A673 (cell line): ENCODE results near the gene TMEM212. TPM values are rescaled to one million over a fixed set of nuclear protein-coding genes. Genes with fewer than 3 reads are reported as not detected.

Experiments used
- BruUV-seq: library from RNA; stranded (reverse); fragments of 400-500 nt; replicated peaks from 2 replicates; lab custom pipeline; 2021; lab: Mats Ljungman, UMichigan
- CTCF ChIA-PET: fragments of 300-600 bp; sonication (Branson Sonifier 250); formaldehyde crosslinking; loops from one replicate; lab custom pipeline; 2022; ENCODE audit warnings: antibody characterized with exemption; lab: Charles Lee
- POLR2A ChIA-PET: fragments of 300-600 bp; sonication (Branson Sonifier 250); formaldehyde crosslinking; loops from one replicate; lab custom pipeline; 2022; ENCODE audit warnings: antibody characterized with exemption; ENCODE audit not compliant: low non-redundant PET; lab: Charles Lee
- DNase-seq: peaks from one replicate; pipeline ENCODE4 v3.0.0-alpha.2; 2015; ENCODE audit warnings: low spot score
- H3K27ac ChIP-seq: fragments of 200-600 bp; sonication (generic); 2 replicates; pipeline ENCODE4 v1.5.1; 2016; ENCODE audit warnings: mixed run types, low read depth, mild to moderate bottlenecking, mixed read lengths, antibody characterized with exemption, low read length; ENCODE audit not compliant: poor library complexity, severe bottlenecking
- H3K27me3 ChIP-seq: fragments of 200-600 bp; sonication (generic); replicated peaks from 2 replicates; pipeline ENCODE4 v1.6.1; 2017; ENCODE audit warnings: mixed run types, low read depth, mild to moderate bottlenecking, mixed read lengths, antibody characterized with exemption, low read length; ENCODE audit not compliant: insufficient read depth, poor library complexity
- H3K36me3 ChIP-seq: fragments of 200-600 bp; sonication (generic); 2 replicates; pipeline ENCODE4 v1.6.1; 2016; ENCODE audit warnings: mixed run types, mild to moderate bottlenecking, mixed read lengths, antibody characterized with exemption, low read length; ENCODE audit not compliant: insufficient read depth, poor library complexity, severe bottlenecking
- H3K4me1 ChIP-seq: fragments of 200-600 bp; sonication (generic); 2 replicates; pipeline ENCODE4 v1.6.1; 2017; ENCODE audit warnings: mixed run types, mild to moderate bottlenecking, mixed read lengths, antibody characterized with exemption, low read length; ENCODE audit not compliant: insufficient read depth, poor library complexity, severe bottlenecking
- H3K4me3 ChIP-seq: fragments of 200-600 bp; sonication (generic); 2 replicates; pipeline ENCODE4 v1.5.1; 2016; ENCODE audit warnings: low read depth, mixed run types, mild to moderate bottlenecking, mixed read lengths, low read length; ENCODE audit not compliant: poor library complexity, severe bottlenecking
- H3K9me3 ChIP-seq: fragments of 200-600 bp; sonication (generic); 2 replicates; pipeline ENCODE4 v1.6.1; 2016; ENCODE audit warnings: mixed run types, low read depth, mild to moderate bottlenecking, mixed read lengths, antibody characterized with exemption, low read length; ENCODE audit not compliant: poor library complexity, severe bottlenecking
- EZH2 ChIP-seq: fragments of 200-600 bp; sonication (generic); IDR thresholded peaks from 2 replicates; pipeline ENCODE4 v1.6.1; 2017; ENCODE audit warnings: borderline replicate concordance, low read depth, mild to moderate bottlenecking, mixed read lengths, antibody characterized with exemption, low read length; ENCODE audit not compliant: poor library complexity, severe bottlenecking
- intact Hi-C: fragments of 100-400 bp; cut with micrococcal nuclease; formaldehyde crosslinking; loops from one replicate; pipeline ENCODE4 v1.10.0; 2022; ENCODE audit not compliant: unreplicated experiment
- total RNA-seq: library from RNA; stranded (reverse); gene quantifications from 2 replicates; pipeline ENCODE4 v1.2.3, GENCODE V29; 2021
- TF ChIP-seq, protein P1 (sequence below): fragments of 300-800, 200-600 bp; sonication (generic); conservative IDR thresholded peaks from 2 replicates; pipeline ENCODE4 v1.5.1; 2017; ENCODE audit warnings: low read depth, mild to moderate bottlenecking, antibody characterized with exemption, low read length, moderate library complexity, mixed read lengths

Gene TMEM212
- total RNA-seq, 1 experiment from 2014 or later = not detected

DNA sequence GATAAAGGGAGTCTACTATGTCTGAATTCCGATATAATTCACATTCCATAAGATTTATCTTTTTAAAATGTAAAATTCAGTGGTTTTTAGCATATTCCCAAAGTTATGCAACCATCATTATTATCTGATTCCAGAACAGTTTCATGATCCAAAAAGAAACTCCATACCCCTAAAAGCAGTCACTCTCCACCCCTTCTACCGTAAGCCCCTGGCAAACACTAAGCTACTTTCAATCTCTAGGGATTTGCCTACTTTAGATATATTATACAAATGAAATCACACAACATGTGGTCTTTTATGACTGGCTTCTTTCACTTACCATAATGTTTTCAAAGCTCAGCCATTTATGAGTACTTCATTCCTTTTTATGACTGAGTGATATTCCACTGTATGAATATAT is 65.6 kb downstream of the TMEM212 start:
- no TSS peak for BruUV-seq
- CTCF ChIA-PET = no interaction called here

More for the DNA sequence above, 65.6 kb downstream of the TMEM212 start:
- Histone ChIP-seq H3K36me3 (no peaks in the 10 kb centered on the region), H3K4me1 (no peaks in the 10 kb centered on the region), H3K27ac (no peak overlapping the region), H3K9me3 (peaks cover 3% of the 10 kb centered on the region), H3K4me3 (no peak overlapping the region), H3K27me3 (no peaks in the 10 kb centered on the region)
- intact Hi-C loops = no loop called here
- DNase-seq = no peak
- TF ChIP-seq EZH2 = no peak
- TF ChIP-seq, protein P1, sequence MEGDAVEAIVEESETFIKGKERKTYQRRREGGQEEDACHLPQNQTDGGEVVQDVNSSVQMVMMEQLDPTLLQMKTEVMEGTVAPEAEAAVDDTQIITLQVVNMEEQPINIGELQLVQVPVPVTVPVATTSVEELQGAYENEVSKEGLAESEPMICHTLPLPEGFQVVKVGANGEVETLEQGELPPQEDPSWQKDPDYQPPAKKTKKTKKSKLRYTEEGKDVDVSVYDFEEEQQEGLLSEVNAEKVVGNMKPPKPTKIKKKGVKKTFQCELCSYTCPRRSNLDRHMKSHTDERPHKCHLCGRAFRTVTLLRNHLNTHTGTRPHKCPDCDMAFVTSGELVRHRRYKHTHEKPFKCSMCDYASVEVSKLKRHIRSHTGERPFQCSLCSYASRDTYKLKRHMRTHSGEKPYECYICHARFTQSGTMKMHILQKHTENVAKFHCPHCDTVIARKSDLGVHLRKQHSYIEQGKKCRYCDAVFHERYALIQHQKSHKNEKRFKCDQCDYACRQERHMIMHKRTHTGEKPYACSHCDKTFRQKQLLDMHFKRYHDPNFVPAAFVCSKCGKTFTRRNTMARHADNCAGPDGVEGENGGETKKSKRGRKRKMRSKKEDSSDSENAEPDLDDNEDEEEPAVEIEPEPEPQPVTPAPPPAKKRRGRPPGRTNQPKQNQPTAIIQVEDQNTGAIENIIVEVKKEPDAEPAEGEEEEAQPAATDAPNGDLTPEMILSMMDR = no peak
- POLR2A ChIA-PET = no interaction called here

Other genes starting within 250 kb of the TMEM212 start
- gene PLD1, start 32.9 kb upstream of the TMEM212 start, total RNA-seq = 3.2 and 4.6 TPM in 2 replicates
- 43.2 and 50.8 TPM in 2 replicates for gene FNDC3B, start 196.2 kb downstream of the TMEM212 start, total RNA-seq